H1 (cell line): ENCODE results near the gene DCAF6. TPM values are rescaled to one million over a fixed set of nuclear protein-coding genes. Genes with fewer than 3 reads are reported as not detected.

Experiments
- HDAC2 ChIP-seq, 2 experiments: fragments of 300-600 bp in 1 of 2; sonication (generic) in 1 of 2; IDR thresholded peaks; 2 replicates each; pipeline ENCODE4 v1.6.1; 2011 to 2012; ENCODE audit warnings: low read depth in 2 of 2, low read length in 2 of 2, mild to moderate bottlenecking in 2 of 2, moderate library complexity in 2 of 2, borderline replicate concordance in 1 of 2, inconsistent platforms in 1 of 2
- polyA plus RNA-seq, 7 experiments: library from polyadenylated mRNA; depleted of rRNA in 3 of 7; stranded (reverse) in 5 of 7; unstranded in 2 of 7; fragments of >200 nt in 5 of 7; fragments of 200-250 nt in 2 of 7; gene quantifications; 1 replicate in 5 of 7; 2 replicates in 1 of 7; 4 replicates in 1 of 7; pipeline versions ENCODE4 v1.2.1 to v1.2.3, GENCODE V29; 2011 to 2013; ENCODE audit warnings: missing spikeins in 2 of 7, mixed read lengths in 2 of 7
- total RNA-seq: library from RNA; stranded (reverse); fragmentation: NEBNext Ultra II Directional; extraction: Animal tissue kit (Norgen Biotek cat#: 25700); gene quantifications from 2 replicates; pipeline ENCODE4 v1.2.1, GENCODE V29; 2021

DCAF6 gene
- total and polyA plus RNA-seq, 2 of the 8 experiments (the other 6 are each of a cell fraction or from before 2014, with no cell fraction given) = 12.3 to 17.4 TPM

GRCh38 chr1:167966050-167966449, 29.6 kb downstream of the DCAF6 start (continued):
- TF ChIP-seq HDAC2 (IDR thresholded peaks at IDR 0.05; ENCODE audit: borderline replicate concordance in 1 of 2, low read depth in 2 of 2, low read length in 2 of 2) = no peak
